Caco-2 (cell line): ENCODE results near the gene PRRX2. TPM values are rescaled to one million over a fixed set of nuclear protein-coding genes. Genes with fewer than 3 reads are reported as not detected.
"Not testable (repeated sequence)": the region's sequence is repeated elsewhere in the genome, so short reads cannot be mapped to it uniquely, and the experiment has no call there.

Experiments used
- BruUV-seq: library from RNA; stranded (reverse); fragments of 400-500 nt; replicated peaks from 2 replicates; lab custom pipeline; 2021; lab: Mats Ljungman, UMichigan
- CTCF ChIA-PET: fragments of 300-600 bp; sonication (Branson Sonifier 250); formaldehyde crosslinking; loops from one replicate; lab custom pipeline; 2022; ENCODE audit warnings: antibody characterized with exemption; lab: Charles Lee
- POLR2A ChIA-PET: fragments of 300-600 bp; sonication (Branson Sonifier 250); formaldehyde crosslinking; loops from one replicate; lab custom pipeline; 2022; ENCODE audit warnings: antibody characterized with exemption; lab: Charles Lee
- DNase-seq, 2 experiments: peaks; one replicate each; pipeline versions ENCODE4 v3.0.0 to v3.0.0-alpha.2; 2020 to 2022
- H3K27me3 ChIP-seq: replicated peaks from 2 replicates; pipeline ENCODE4 v1.6.0; 2011; ENCODE audit warnings: low read length; ENCODE audit not compliant: control insufficient read depth, insufficient read depth
- H3K36me3 ChIP-seq: 2 replicates; pipeline ENCODE4 v1.5.1; 2011; ENCODE audit warnings: low read length; ENCODE audit not compliant: control insufficient read depth, insufficient read depth
- H3K4me1 ChIP-seq: fragments of 250-450 bp; sonication (Bioruptor Pico); 2 replicates; pipeline ENCODE4 v1.5.1; 2020; ENCODE audit warnings: mild to moderate bottlenecking
- H3K4me3 ChIP-seq: 2 replicates; pipeline ENCODE4 v1.5.1; 2011; ENCODE audit warnings: low read depth, mild to moderate bottlenecking, control low read depth, low read length
- H3K9me3 ChIP-seq: fragments of 250-450 bp; sonication (Bioruptor Pico); 2 replicates; pipeline ENCODE4 v1.5.1; 2020; ENCODE audit warnings: mild to moderate bottlenecking, moderate library complexity
- H3K27ac Mint-ChIP-seq: one replicate; pipeline ENCODE4 v1.8.0; 2022; ENCODE audit warnings: mixed read lengths; ENCODE audit not compliant: unreplicated experiment
- H3K27me3 Mint-ChIP-seq: one replicate; pipeline ENCODE4 v1.8.0; 2022; ENCODE audit warnings: mixed read lengths; ENCODE audit not compliant: insufficient read depth, unreplicated experiment
- H3K36me3 Mint-ChIP-seq: one replicate; pipeline ENCODE4 v1.8.0; 2022; ENCODE audit warnings: mild to moderate bottlenecking, mixed read lengths; ENCODE audit not compliant: insufficient read depth, unreplicated experiment
- H3K4me1 Mint-ChIP-seq: one replicate; pipeline ENCODE4 v1.8.0; 2022; ENCODE audit warnings: low read depth, mixed read lengths; ENCODE audit not compliant: unreplicated experiment
- H3K4me3 Mint-ChIP-seq: one replicate; pipeline ENCODE4 v1.8.0; 2022; ENCODE audit warnings: mild to moderate bottlenecking, moderate library complexity, mixed read lengths; ENCODE audit not compliant: unreplicated experiment
- H3K9me3 Mint-ChIP-seq: one replicate; pipeline ENCODE4 v1.8.0; 2022; ENCODE audit warnings: mixed read lengths; ENCODE audit not compliant: unreplicated experiment
- CTCF ChIP-seq, 2 experiments: fragments of 200-600 bp in 1 of 2; IDR thresholded peaks; 1 replicate in 1 of 2; 2 replicates in 1 of 2; pipeline versions ENCODE4 v1.5.1 to v1.8.0; 2011 to 2022; ENCODE audit warnings: antibody characterized with exemption in 1 of 2, control low read depth in 1 of 2, inconsistent platforms in 1 of 2, low read depth in 1 of 2, low read length in 1 of 2, mild to moderate bottlenecking in 1 of 2, moderate library complexity in 1 of 2; ENCODE audit not compliant: insufficient read depth in 1 of 2, severe bottlenecking in 1 of 2, unreplicated experiment in 1 of 2
- intact Hi-C: fragments of 100-400 bp; cut with micrococcal nuclease; formaldehyde crosslinking; loops from one replicate; pipeline ENCODE4 v1.10.0; 2022; ENCODE audit not compliant: unreplicated experiment
- total RNA-seq: library from RNA; stranded (reverse); gene quantifications from 2 replicates; pipeline ENCODE4 v1.2.3, GENCODE V29; 2022

Gene PRRX2
- total RNA-seq, 1 experiment from 2014 or later: not detected

- Histone ChIP-seq H3K27me3 (no peaks in the 10 kb centered on the region), H3K36me3 (no peaks in the 10 kb centered on the region), H3K4me1 (peaks cover 25% of the 10 kb centered on the region), H3K9me3 (no peaks in the 10 kb centered on the region), H3K4me3 (no peak overlapping the region)
- intact Hi-C loops: no loop called here
- Mint-ChIP-seq H3K27ac (no peak overlapping the region), H3K4me3 (no peak overlapping the region), H3K27me3 (no peaks in the 10 kb centered on the region), H3K36me3 (peaks cover 5% of the 10 kb centered on the region), H3K4me1 (peaks cover 6% of the 10 kb centered on the region), H3K9me3 (no peaks in the 10 kb centered on the region)
- no TSS peak for BruUV-seq
- ChIA-PET CTCF (no interaction called here), POLR2A (no interaction called here)
- DNase-seq: no peak
- TF ChIP-seq CTCF (IDR thresholded peaks at IDR 0.05; ENCODE audit: insufficient read depth in 1 of 2, low read depth in 1 of 2, low read length in 1 of 2, severe bottlenecking in 1 of 2, unreplicated experiment in 1 of 2): no peak
Observed at GRCh38 chr9:129748249-129748648, 82.8 kb downstream of the PRRX2 start.

GRCh38 chr9:129749052-129749451, 83.6 kb downstream of the PRRX2 start:
- H3K27ac Mint-ChIP-seq: peak overlapping the region; percentile 76
- H3K36me3 ChIP-seq, H3K4me3 Mint-ChIP-seq, DNase-seq, BruUV-seq, H3K36me3 Mint-ChIP-seq, H3K9me3 ChIP-seq, H3K27me3 ChIP-seq, POLR2A ChIA-PET, H3K4me3 ChIP-seq, H3K9me3 Mint-ChIP-seq, intact Hi-C loops, H3K27me3 Mint-ChIP-seq: not testable (repeated sequence)
- H3K4me1 ChIP-seq: peaks cover 27% of the 10 kb centered on the region
- CTCF ChIA-PET: interaction anchor here (1.5 kb wide), 1 partner anchor 11 kb away, joined by 8 read pairs; no protein-coding TSS in a partner anchor
- peaks cover 13% of the 10 kb centered on the region for H3K4me1 Mint-ChIP-seq

GRCh38 chr9:129749575-129749974, 84.1 kb downstream of the PRRX2 start:
- no peak for TF ChIP-seq CTCF (IDR thresholded peaks at IDR 0.05; ENCODE audit: insufficient read depth in 1 of 2, low read depth in 1 of 2, low read length in 1 of 2, severe bottlenecking in 1 of 2, unreplicated experiment in 1 of 2)
- Mint-ChIP-seq H3K4me1 (peaks cover 13% of the 10 kb centered on the region), H3K27me3 (no peaks in the 10 kb centered on the region), H3K36me3 (peaks cover 5% of the 10 kb centered on the region), H3K4me3 (peak overlapping the region; percentile 31), H3K27ac (peak overlapping the region; percentile 76), H3K9me3 (no peaks in the 10 kb centered on the region)
- Histone ChIP-seq H3K4me1 (peaks cover 27% of the 10 kb centered on the region), H3K9me3 (no peaks in the 10 kb centered on the region), H3K4me3 (no peak overlapping the region), H3K27me3 (no peaks in the 10 kb centered on the region), H3K36me3 (no peaks in the 10 kb centered on the region)
- BruUV-seq: no TSS peak
- ChIA-PET CTCF (interaction anchor here (1.5 kb wide), 1 partner anchor 12 kb away, joined by 8 read pairs; no protein-coding TSS in a partner anchor), POLR2A (no interaction called here)
- peak; percentile 30 to 54 for DNase-seq
- intact Hi-C loops: no loop called here
